GM23338 (cell line): ENCODE measurements around the gene MYO1C.

Source experiments
- CREB1 ChIP-seq: fragments of 250-450 bp; sonication (Bioruptor Pico); IDR thresholded peaks from 2 replicates; pipeline ENCODE4 v1.5.0; 2020; ENCODE audit warnings: low read depth, mild to moderate bottlenecking, moderate library complexity
- CTCF ChIP-seq, 2 experiments: fragments of 200-600 bp in 1 of 2; sonication (generic) in 1 of 2; conservative IDR thresholded peaks; 2 replicates each; pipeline versions ENCODE4 v1.5.1 to v1.6.1; 2016 to 2017; ENCODE audit warnings: antibody characterized with exemption in 2 of 2, low read depth in 2 of 2, mild to moderate bottlenecking in 2 of 2, moderate library complexity in 1 of 2
- EZH2 ChIP-seq: fragments of 200-600 bp; sonication (generic); IDR thresholded peaks from one replicate; pipeline ENCODE4 v1.8.0; 2017; ENCODE audit warnings: antibody characterized with exemption, mild to moderate bottlenecking, low read depth; ENCODE audit not compliant: unreplicated experiment
- EZH2phosphoT487 ChIP-seq: fragments of 200-600 bp; sonication (generic); IDR thresholded peaks from one replicate; pipeline ENCODE4 v1.8.1; 2018; ENCODE audit warnings: antibody characterized with exemption; ENCODE audit not compliant: unreplicated experiment
- JUNB ChIP-seq: IDR thresholded peaks from one replicate; pipeline ENCODE4 v1.6.1; 2016; ENCODE audit warnings: antibody characterized with exemption; ENCODE audit not compliant: unreplicated experiment
- POLR2AphosphoS5 ChIP-seq: IDR thresholded peaks from 2 replicates; pipeline ENCODE4 v1.6.1; 2016; ENCODE audit warnings: antibody characterized with exemption, low read depth
- REST ChIP-seq: IDR thresholded peaks from one replicate; pipeline ENCODE4 v1.6.1; 2018; ENCODE audit warnings: antibody characterized with exemption; ENCODE audit not compliant: unreplicated experiment
- ZNF114 ChIP-seq: fragments of 250-450 bp; sonication (Bioruptor Pico); IDR thresholded peaks from 2 replicates; pipeline ENCODE4 v1.5.0; 2020; ENCODE audit warnings: mild to moderate bottlenecking, moderate library complexity
- ZNF331 ChIP-seq: fragments of 250-450 bp; sonication (Bioruptor Pico); IDR thresholded peaks from 2 replicates; pipeline ENCODE4 v1.5.0; 2020; ENCODE audit warnings: low read depth, mild to moderate bottlenecking, moderate library complexity

- TF ChIP-seq CTCF (conservative IDR thresholded peaks at IDR 0.05; ENCODE audit: low read depth in 2 of 2) (peak; percentile 22 to 57; a peak in 2 of 4 replicates), EZH2 (no peak), POLR2AphosphoS5 (no peak), JUNB (no peak), ZNF114 (no peak), CREB1 (CRISPR knock-in tag) (no peak), ZNF331 (CRISPR knock-in tag) (no peak), REST (no peak), EZH2phosphoT487 (no peak)
Observed at GRCh38 chr17:1473170-1473569, 19.3 kb downstream of the MYO1C start.
